ENCODE measurements around the gene ZFYVE1.

DNA sequence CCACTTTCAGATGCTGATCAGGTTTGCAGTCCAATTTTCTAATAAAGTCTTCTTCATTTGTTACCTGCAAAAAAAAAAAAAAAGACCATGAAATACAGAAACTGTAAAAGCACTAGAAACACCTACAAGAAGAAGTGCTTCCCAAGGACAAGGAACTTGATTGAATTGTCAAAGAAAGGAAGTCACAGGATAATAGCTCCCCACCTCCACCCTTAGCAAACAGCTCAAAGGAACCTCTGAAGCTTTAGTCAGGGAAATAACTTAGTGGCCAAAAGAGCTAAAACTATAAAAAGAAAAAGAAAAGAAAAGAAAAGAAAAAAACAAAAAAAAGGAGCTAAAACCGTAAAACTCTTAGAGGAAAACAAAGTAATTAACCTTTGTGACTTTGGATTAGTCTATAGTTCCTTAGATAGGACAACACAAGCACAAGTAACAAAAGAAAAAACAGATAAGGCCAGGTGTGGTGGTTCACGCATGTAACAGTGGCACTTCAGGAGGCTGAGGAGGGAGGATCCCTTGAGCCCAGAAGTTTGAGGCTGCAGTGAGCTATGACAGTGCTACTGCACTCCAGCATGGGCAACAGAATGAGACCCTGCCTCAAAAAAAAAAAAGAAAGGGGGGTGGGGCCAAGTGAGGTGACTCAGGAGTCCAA is 28.5 kb downstream of the ZFYVE1 start:
- TF ChIP-seq, protein P1, sequence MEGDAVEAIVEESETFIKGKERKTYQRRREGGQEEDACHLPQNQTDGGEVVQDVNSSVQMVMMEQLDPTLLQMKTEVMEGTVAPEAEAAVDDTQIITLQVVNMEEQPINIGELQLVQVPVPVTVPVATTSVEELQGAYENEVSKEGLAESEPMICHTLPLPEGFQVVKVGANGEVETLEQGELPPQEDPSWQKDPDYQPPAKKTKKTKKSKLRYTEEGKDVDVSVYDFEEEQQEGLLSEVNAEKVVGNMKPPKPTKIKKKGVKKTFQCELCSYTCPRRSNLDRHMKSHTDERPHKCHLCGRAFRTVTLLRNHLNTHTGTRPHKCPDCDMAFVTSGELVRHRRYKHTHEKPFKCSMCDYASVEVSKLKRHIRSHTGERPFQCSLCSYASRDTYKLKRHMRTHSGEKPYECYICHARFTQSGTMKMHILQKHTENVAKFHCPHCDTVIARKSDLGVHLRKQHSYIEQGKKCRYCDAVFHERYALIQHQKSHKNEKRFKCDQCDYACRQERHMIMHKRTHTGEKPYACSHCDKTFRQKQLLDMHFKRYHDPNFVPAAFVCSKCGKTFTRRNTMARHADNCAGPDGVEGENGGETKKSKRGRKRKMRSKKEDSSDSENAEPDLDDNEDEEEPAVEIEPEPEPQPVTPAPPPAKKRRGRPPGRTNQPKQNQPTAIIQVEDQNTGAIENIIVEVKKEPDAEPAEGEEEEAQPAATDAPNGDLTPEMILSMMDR (IDR thresholded peaks at IDR 0.05) = no peak
- no peak for TF ChIP-seq ZFX (IDR thresholded peaks at IDR 0.05; ENCODE audit: borderline replicate concordance)
